Prostate gland (tissue), 2 donors: ENCODE measurements around the gene ATP8B3.

ENCODE experiments used
- POLR2A ChIP-seq: fragments of 450-650 bp; IDR thresholded peaks from one replicate; pipeline ENCODE4 v1.6.1; 2016; ENCODE audit warnings: antibody characterized with exemption, mild to moderate bottlenecking
- POLR2AphosphoS5 ChIP-seq: sonication (generic); formaldehyde crosslinking; IDR thresholded peaks from one replicate; pipeline ENCODE4 v1.6.1; 2017; ENCODE audit warnings: antibody characterized with exemption
- TF ChIP-seq, protein P1 (sequence below), 4 experiments: fragments of 200-600 bp in 2 of 4; fragments of 450-650 bp in 2 of 4; sonication (generic) in 2 of 4; IDR thresholded peaks; 1 replicate in 3 of 4; 2 replicates in 1 of 4; pipeline ENCODE4 v1.5.1; 2016 to 2019; ENCODE audit warnings: antibody characterized with exemption in 4 of 4, mild to moderate bottlenecking in 2 of 4, moderate library complexity in 2 of 4

DNA sequence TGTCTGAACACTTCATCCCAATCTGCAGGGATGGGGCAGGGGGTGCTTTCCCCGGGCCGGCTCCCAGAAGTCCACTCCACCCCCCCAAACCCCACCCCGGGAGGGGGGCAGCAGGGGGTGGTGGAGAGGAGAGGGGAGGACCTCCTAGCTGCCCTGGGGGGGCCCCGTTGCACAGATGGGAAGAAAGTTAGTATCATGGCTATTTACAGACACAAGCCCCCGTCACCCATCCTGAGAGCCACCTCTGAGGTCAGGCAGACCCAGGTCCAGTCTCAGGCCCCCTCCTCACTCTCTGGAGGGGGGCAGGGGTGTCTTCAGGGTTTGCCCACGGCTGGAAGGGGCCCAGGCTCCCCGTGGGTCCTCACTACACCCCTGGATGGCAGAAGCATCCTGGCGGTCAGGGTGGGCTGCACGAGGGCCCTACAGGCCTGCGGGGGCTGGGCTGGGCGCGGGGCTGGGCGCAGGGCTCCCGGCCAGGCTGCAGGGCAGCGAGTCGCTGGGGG, 42.0 kb upstream of the ATP8B3 start:
- TF ChIP-seq, protein P1, sequence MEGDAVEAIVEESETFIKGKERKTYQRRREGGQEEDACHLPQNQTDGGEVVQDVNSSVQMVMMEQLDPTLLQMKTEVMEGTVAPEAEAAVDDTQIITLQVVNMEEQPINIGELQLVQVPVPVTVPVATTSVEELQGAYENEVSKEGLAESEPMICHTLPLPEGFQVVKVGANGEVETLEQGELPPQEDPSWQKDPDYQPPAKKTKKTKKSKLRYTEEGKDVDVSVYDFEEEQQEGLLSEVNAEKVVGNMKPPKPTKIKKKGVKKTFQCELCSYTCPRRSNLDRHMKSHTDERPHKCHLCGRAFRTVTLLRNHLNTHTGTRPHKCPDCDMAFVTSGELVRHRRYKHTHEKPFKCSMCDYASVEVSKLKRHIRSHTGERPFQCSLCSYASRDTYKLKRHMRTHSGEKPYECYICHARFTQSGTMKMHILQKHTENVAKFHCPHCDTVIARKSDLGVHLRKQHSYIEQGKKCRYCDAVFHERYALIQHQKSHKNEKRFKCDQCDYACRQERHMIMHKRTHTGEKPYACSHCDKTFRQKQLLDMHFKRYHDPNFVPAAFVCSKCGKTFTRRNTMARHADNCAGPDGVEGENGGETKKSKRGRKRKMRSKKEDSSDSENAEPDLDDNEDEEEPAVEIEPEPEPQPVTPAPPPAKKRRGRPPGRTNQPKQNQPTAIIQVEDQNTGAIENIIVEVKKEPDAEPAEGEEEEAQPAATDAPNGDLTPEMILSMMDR (IDR thresholded peaks at IDR 0.05), result no peak
- no peak for TF ChIP-seq POLR2A
- TF ChIP-seq POLR2AphosphoS5, result no peak
